ENCODE measurements around the gene PDK4.
"Not testable (repeated sequence)": the region's sequence is repeated elsewhere in the genome, so short reads cannot be mapped to it uniquely, and the experiment has no call there.

Gene PDK4

DNA sequence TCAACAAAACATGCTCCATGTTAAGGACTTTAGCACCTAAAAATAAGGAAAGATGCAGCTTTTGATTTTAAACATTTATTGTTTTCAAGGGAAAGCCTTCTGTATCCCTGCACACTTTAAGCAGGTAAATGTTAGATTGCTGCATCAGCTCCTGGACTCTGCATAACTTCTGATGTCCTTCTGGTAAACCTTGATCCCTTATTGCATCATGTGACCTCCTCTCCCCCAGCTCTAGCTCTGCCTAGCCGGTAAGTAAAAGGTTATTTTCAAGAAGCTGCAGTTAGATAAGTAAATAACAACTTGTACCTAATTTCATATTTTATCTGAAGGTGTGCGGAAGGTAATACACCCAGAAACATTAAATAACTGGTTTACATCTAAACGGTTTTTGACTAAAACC, 37.5 kb downstream of the PDK4 start:
- DNase-seq = no peak

DNA sequence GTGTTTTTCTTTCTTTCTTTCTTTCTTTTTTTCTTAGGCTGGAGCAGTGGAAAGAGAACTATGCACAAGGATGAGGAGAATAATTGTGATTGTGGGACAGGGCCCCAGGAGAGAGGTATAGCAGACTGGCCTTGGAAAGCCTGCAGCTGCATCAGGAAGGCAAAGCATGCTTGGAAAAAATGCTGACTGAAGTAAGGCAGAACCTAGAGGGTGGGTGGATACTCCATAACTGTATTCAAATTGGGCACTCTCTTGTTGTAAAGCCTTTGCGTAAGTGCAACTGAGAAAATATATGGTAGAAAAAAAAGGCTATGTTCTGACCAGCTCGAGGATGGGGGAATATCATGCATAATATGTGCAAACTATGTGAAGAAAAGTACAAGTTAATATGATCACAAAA, 39.5 kb downstream of the PDK4 start:
- DNase-seq = no peak

DNA sequence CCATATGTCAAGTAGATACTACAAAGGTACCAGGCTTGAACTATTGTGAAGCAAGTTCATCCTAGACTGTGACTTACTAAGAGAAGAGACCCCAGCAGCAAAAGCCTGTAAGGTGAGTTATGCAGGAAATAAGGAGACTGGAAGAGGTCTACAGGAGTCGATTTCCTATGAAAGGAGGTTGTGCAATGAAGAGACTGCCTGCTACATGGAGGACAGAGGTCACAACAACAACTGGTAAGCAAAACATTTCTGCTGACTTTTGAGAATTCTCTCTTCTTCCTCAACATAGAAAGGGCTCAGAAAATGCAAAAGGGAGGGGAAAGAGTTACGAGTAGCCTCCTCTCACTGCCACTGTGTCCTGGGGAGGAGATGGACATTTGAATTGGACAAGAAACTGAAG, 42.4 kb downstream of the PDK4 start:
- DNase-seq = no peak

DNA sequence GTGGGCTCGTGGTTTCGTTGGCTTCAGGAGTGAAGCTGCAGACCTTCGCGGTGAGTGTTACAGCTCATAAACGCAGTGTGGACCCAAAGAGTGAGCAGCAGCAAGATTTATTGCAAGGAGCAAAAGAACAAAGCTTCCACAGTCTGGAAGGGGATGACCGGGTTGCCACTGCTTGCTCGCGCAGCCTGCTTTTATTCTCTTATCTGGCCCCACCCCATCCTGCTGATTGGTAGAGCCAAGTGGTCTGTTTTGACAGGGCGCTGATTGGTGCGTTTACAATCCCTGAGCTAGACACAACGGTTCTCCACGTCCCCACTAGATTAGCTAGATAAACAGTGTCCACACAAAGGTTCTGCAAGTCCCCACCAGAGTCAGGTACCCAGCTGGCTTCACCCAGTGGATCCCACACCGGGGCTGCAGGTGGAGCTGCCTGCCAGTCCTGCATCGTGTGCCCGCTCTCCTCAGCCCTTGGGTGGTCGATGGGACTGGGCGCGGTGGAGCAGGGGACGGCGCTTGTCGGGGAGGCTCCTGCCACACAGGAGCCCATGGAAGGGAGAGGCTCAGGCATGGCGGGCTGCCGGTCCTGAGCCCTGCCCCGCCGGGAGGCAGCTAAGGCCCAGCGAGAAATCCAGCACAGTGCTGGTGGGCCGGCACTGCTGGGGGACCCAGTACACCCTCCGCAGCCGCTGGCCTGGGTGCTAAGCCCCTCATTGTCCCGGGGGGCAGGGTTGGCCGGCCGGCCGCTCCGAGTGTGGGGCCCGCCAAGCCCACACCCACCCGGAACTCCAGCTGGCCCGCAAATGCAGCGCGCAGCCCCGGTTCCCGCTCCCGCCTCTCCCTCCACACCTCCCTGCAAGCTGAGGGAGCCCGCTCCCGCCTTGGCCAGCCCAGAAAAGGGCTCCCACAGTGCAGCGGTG, 44.0 kb downstream of the PDK4 start:
- DNase-seq = not testable (repeated sequence)

DNA sequence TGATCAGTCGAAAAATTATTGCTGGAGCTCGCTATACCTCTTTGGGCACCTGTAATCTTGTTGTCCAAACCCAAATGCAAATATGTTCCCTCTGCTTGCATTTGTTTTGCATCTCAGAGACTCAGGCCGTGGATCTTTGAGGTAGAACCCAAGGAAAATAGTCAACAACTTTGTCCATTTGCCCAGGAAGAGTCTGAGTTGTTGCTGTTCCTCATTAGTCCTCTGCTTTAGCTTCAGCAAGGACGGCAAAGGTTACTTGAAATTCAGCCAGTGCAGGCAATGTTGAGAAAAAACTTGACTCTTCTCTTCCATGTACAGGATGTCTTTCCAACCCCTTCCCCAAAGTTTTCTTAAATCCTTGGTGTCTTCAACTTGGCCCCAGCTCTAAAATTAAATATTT, 45.8 kb downstream of the PDK4 start:
- DNase-seq = no peak

DNA sequence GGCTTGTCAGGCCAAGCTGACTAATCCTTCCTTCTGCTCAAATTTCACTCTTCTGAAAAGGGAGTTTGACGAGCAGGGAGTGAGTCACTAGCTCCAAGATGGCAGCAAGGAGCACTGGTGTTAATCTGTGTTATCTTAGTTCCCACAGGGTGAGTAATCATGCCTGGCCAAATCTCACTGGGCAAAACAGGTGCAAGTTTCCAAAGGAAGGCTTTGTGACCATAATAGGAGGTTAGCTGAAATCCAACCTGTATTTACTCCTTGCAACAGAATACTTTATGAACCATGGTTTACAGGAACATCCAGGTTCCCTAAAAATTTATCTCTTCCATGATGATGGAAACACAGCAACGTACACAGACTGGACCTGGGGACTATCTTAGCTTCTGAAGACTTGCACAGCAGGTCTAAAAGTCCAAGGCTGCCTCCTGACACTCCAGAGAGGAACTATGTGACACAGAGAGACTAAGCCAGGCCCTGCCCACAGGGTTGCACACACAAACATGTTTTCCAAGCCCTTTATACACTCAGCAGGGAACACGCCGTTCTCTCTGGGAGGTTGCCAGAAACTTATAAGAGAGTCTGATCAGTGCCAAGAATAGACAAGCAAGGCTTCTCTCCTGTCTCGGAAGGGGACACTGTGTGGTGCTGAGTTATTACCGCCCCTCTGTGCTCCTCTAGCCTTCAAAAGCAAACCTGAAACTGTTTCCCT, 46.3 kb downstream of the PDK4 start:
- no peak for DNase-seq

DNA sequence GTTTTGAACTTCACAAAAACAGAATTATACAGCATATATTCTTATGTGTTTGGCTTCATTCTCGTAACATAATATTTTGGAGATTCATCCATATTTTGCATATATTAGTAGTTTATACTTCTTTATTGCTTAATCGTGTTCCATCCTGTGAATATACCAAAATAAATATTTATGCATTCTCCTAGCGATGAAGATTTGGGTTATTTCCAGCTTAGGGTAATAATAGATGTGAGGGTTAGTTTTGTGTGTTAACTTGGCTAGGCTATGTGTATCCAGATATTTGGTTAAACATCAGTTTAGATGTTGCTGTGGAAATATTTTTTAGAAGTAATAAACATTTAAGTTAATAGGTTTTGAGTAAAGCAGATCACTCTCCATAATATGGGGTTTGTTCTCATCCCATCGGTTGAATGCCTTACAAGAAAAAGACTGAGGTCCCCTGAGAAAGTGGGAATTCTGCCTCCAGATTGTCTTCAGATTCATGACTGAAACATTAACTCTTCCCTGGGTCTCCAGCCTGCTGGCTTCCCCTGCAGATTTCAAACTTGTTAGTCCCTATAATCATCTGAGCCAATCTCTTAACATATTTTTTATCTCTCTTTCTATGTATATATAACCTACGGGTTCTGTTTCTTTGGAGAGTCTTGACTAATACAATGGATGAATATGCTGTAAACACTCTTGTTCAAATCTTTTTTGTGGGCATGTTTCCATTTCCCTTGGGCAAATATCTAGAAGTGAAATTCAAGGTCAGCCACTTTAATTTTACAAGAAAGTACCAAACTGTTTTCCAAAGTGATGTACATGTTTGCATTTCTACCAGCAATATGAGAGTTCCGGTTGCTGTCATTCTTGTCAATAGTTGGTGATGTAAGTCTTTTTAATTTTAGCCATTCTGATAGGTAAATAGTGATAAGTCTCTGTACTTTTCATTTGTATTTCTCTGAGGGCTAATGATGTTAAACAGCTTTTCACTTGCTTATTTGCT, 48.7 kb downstream of the PDK4 start:
- no peak for DNase-seq

DNA sequence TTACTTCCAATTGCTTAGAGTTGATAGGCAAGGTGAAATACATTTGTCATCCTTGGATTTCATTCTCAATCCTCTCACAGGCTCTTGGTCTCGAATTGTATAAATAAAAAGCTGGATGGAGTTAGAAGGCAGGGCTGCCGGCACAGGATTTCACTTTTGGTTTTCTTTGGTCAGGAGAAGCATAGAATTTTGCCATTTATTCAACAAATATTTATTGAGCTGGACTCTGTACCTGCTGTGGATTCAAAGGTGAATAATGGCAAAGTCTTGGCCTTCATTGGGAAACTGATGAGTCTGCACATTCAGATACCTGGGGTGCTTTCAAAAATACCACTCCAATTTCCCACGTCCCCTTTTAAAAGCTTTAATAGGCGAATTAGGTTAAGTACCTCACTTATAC, 49.7 kb downstream of the PDK4 start:
- DNase-seq = no peak

DNA sequence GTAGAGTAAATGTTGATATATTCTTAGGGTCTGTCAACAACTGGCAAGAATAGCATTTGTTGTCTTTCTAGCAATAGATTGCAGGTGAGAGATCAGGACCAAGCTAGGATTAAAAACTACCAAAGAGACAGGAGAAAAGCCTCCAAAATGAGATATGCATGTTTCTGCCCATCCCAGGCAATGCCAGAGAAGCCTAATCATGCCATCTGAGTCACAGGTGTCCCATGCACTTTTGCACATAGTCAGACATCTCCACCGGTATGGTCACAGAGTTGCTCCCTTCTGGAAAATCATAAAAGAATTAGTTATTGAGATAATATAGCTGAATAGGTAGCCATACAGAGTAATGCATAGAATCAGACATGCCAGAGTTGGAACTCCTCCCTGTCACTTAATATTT, 50.6 kb downstream of the PDK4 start:
- no peak for DNase-seq

DNA sequence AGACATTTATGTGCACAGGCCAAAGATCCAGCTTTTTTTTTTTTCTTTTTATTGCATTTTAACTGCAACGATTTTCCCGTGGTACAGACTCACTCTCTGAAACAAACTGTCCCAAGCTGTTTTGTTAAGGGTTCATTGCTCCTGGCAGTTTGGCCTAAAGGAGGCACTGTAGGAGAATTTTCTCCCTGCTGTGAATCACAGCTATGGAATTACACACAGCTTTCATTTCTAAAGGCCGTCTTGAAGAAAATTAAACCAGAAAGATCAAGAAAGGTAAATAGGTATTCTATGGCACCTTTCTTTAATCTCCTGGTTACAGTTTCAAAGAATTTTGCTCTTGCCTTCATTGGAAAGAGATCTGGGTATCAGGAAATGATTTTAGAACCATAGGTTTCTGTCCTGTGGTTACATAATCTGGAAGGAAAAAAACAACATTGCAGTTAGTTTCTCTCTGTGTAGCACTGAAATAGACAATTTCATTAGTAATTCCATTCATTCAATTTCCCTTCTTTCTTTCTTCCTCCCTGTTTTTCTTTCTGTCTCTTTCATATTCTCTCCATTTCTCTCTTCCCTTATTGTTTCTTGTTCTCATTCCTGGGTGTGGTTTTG, 51.2 kb downstream of the PDK4 start:
- DNase-seq = no peak

DNA sequence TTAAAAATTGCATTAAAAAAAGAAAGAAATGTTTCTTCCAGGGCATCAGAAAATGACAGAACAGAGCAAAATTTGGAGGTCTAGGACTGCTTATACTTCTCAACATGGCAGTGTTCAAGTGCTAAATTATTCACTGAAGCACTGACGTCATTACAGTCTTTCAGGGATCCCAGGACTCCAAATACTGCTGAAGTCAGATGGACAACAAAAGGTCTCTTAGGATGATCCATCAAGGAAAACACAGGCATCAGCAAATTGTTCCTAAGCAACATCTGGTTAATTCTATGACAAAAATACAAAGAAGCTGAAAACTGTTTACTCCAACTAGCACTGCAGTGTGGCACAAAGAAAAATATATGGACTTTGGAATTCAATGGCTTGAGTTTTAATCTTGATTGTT, 52.1 kb downstream of the PDK4 start:
- no peak for DNase-seq

DNA sequence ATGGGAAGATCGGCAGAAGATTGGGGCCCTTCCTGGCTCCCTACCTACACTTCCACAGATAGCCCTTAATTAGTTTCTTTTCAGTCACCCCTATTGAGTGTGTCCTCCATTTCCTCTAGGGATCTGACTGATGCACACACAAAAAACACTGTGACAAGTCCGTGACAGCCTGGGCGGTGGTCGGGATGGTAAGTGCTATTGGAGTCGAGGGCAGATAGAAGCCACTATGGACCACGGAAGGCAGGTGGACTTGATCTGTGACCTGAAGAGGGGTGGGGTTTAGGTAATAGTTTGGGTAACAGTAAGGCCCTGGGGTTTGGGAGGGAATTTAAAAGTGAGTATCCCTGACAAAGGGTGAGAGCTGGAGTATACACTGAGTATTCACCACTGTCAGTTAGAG, 53.0 kb downstream of the PDK4 start:
- no peak for DNase-seq

DNA sequence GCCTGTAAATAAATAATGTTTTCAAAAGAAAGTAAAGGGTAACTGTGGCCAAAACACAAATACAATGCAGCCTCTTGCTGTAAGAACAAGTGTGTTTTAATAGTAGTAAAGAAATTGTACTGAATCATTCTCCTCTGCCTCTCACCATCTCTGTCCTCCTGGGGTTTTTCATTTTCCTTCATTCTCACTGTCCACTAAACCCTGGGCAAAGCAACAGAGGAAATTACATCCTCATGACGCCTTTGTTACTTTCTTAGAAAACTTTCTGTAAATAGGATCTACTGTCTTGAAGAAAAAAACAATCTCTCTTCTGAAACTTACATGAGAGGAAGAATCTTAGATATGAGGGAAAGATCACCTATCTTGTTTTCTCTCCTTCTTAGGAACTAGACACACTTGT, 56.0 kb downstream of the PDK4 start:
- DNase-seq = no peak

DNA sequence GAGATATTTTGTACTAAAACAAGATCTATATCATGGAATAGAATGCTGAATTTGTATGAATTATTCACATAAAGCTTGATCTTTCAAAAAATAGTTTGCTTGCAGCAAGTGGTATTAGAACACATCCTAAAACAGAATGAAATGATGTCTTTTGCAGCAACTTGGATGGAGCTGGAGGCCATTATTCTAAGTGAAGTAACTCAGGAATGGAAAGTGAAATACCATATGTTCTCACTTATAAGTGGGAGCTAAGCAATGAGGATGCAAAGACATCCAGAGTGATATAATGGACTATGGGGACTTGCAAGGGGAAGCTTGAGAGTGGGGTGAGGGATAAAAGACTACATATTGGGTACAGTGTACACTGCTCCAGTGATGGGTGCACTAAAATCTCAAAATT, 56.9 kb downstream of the PDK4 start:
- no peak for DNase-seq

DNA sequence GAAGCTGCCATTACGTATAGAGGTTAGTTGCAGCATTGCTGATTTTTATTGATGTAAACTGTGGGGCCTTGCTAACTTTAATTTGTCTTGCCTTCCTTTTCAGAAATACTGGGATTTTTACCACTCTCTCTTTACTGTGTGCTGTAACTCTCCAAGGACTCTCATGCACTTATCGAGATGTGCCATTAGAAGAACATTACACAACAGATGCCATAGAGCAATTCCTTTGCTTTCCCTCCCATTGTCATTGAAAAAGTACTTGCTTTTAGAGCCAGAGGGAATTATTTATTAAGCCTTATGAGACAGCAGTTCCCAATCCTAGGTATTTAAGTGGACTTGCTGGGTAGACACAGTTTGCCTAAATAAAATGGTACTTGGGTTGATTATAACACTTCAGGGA, 58.8 kb downstream of the PDK4 start:
- DNase-seq = no peak

DNA sequence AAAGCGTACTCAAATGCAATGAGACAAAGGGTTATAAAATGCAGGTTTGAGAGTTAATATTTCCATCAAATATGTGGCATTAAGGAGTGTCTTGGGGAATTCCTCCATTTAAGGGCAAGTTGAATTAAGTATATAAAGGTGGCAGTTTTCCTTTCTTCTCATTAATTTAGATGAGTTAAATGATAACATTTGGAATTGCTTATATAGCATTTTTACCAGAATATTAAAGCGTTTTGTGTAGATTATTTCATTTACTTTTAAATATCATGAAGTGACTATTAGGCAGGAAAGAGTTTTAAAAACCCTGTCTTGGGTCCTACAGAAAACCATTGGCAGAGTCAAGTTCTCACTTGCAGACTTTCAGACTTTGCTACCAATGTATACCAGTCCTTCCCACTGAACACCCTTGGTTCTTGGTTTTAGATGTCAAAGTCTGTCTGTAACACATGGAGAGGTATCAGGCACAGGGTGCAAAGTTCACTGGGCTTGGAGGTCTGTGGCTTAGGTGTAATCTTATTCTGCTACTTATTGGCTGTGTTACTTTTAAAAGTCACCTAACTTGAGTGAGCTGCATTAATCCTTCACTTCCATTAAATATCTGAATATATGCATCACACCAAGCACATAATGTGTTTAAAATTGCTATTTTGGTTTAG, 59.5 kb downstream of the PDK4 start:
- no peak for DNase-seq

DNA sequence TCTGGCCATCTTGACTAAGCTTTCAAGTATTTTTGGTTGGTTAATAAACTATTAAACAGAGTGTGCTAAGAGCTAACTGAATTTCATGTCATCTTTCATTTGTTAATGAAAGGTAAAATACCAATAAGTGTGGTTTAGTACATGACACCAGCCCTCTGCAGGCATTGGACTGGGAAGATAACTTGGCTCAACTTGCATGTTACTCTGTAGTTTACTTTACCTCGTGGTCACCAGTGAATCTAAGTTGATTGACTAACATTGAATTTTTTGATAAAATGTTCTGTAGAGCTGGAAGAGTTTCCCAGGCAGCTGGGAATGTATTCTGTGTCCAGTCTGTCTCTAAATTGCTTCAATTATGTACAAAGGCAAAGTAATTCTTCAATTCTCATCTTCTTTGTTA, 60.7 kb downstream of the PDK4 start:
- DNase-seq = no peak

DNA sequence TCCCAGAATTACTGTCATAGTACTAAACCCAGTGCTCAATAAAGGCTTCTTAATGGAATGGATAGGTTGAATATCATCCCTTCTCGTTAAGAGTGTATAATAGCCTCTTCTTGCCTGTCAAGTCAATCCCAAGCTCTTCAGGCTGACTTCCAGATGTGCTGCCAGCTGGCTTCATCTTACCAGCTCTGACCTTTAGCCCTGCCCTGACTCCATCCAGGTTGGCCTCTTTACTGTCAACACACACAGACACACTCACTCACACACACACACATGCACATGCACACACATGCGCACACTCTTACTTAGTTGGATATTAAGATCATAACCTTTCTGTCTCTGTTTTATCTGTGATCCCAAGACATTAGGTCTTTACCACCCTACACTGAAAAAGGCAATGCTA, 61.5 kb downstream of the PDK4 start:
- no peak for DNase-seq

Measured in activated CD8-positive, alpha-beta memory T cell treated with anti-CD3 and anti-CD28 coated beads, Interleukin-2, amount 50 U/mL, for 4 hours (primary cell).